ENCODE results near the gene PXDN.

DNA sequence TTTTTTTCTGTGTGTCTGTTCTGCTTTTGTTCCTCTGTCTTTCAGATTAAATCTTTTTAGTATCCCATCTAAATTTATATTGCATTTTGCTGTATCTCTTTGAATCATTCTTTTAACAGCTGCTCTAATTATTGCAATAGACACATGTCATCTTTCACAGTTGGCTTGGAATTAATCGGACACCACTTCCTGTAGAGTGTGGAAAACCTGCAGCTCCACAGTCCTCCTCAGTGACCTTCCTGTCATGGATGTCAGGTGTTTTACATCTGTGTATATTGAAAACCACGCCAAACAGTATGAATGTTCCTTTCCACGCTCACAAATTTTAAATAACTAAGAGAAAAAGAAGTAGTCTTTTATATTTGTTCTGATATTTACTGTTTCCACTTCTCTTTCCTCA lies 135.3 kb downstream of the PXDN start:
- TF ChIP-seq GATA2 (IDR thresholded peaks at IDR 0.05; ENCODE audit: low read depth, low read length) (no peak), GATA3 (IDR thresholded peaks at IDR 0.05; ENCODE audit: low read depth, low read length) (no peak)
